NCI-H524 (cell line): ENCODE results near the gene AHRR.
A peak's percentile ranks its signal among the peaks of the same experiment; 100 is the strongest.
"Not testable (repeated sequence)": the region's sequence is repeated elsewhere in the genome, so short reads cannot be mapped to it uniquely, and the experiment has no call there.

ENCODE experiments used
- DNase-seq, 2 experiments: peaks; one replicate each; lab custom pipeline; 2025; lab: John Stamatoyannopoulos, UW

Gene AHRR

DNA sequence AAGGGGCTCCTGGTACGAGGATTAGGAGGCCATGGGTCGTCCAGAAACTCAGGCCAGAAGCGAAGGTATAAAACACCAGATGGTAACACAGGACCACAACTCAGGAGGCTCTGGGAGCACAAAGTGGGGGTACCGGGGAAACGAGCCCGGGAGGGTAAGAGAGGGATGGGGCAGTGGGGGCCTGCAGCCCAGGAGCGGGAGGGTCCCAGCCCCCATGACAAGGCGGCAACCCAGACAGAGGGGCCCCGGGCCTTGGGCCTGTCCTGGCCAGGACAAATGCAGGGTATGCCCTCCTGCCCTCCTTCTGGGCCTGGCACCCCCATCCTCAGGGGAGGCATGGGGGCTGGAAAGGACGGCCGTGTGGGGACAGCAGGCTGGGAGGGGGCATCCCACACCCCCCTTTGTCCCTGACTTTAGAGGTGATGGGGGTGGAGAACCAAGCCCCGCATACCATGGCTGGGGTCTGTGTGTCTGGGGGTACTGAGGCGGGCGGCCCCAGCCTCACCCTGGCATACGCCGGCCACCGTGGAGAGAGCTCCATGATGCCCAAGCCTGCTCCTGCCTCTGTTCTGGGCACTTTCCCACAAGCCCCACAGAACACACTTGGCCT lies 74.5 kb downstream of the AHRR start:
- no peak for DNase-seq

GRCh38 chr5:396531-396961 lies 75.0 kb downstream of the AHRR start:
- no peak for DNase-seq

GRCh38 chr5:398141-398474 lies 76.6 kb downstream of the AHRR start:
- not testable (repeated sequence) for DNase-seq

DNA sequence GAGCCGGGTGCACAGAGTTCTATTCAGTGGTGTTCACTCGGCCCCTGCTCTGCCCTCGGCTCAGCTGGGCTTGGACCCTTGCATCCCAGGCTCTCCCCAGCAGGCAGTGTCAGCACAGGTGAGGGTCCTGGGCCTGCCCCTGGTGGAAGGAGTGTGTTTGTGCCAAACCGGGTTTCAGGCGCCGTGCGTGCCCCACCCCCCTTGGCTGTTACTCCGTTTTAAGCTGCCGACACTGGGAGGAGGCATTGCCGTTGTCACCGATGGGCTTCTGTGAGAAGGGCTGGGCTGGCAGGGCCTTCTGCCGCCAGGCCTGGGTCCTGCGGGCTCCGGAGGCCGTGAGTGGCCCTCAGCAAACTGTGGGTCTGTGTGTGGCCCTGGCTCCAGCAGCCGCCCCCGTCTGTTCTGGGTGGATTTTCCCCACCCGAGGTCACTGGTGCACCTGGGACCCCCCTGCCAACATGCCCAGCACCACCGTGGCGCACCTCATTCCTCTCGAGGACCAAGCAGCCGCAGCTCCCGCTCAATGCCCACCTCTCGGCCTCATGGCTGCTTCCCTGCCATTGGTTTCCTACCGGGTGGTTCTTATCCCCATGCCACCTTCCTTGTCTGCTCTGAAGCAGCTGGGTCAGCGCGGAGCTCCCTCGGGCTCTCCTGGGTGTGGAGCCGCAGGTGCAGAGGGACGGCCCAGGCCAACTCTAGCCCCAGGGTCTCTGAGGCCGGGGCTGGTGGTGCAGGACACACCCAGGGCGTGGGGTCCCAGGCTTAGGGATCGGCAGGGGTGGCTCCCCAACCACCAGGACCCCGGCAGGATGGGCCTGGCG lies 77.2 kb downstream of the AHRR start:
- no peak for DNase-seq

DNA sequence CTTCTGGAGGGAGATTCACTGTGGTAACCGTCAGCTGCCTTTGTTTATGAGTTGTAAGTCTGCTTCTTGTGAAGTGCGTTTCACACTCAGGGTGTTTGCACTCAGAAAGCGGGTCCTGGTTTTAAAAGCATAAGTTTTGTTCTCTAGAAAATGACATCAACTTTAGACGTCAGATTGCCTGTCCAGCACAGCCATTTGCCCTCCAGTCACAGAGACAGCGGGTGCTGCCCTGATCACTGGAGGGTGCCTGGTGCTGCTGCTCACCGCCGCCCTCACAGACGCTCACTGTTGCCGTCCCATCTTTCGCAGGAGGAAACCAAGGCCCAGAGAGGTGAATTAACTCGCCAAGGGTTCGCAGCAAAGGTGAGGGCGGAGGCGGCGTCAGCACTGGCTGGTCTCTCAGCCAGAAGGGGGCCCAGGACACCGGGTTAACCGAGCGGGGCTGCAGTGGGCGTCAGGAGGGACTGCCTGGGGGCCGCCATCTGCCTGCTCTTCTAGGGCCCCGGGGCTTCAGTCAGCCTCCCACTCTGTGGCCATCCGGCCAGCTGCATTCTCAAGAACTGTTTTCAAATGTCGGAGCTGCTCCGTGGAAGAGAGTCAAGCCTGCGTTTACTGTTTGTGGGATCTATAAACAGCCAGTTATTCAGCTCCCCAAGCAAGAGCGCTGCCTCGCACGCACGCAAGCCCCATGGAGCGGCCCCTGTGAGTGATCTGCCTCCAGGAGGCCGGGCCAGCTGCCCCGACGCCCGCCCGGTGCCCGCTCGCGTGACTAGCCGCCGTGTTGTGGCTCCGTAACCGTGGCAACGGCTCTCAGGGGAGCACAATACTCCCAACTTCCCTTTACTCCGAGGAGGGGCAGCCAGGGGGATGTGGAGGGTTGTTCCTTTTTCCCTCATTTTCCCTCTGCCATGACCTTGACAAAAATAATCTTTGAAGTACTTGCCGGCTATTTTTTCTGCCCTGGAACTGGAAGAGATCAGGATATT lies 78.1 kb downstream of the AHRR start:
- DNase-seq = peak; percentile 95 to 96

DNA sequence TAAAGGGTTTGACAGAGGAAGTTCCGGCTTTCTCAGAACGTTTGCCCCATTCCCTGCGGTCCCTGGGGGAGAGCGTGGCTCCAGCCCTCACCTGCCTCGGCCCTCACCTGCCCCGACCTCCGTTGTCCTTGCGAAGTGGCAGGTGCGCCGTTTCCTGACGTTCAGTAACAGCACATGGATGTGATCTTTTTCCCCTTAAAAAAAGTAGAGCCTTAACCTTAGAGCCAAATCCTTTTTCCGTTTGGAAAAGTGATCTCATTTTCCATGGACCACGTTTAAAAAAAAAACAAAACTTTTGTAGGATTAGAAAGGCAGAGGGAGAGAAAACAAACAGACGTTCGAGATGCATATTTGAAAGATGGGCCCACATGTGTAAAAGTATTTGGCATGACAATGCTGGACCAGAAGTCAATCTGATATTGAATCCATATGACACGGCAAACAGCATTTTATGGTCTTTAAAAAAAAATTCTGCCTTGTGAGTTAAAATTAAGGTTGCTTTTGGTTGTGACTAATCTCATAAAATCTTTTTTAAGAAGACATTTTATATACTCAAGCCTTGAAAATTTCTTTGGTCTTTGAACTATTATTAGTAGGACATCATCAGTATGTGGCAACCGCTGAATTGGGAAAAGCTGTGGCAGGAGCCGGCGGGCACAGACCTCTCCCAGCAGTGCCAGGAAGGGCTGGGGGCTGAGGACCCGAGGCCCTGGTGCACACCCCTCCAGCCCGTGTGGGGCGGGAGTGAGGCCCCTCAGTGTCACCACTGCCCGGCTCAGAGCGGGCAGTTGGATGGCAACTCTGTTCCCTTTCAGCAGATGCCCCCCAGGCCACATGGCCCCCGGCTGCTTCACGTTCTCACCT lies 79.0 kb downstream of the AHRR start:
- DNase-seq = no peak

DNA sequence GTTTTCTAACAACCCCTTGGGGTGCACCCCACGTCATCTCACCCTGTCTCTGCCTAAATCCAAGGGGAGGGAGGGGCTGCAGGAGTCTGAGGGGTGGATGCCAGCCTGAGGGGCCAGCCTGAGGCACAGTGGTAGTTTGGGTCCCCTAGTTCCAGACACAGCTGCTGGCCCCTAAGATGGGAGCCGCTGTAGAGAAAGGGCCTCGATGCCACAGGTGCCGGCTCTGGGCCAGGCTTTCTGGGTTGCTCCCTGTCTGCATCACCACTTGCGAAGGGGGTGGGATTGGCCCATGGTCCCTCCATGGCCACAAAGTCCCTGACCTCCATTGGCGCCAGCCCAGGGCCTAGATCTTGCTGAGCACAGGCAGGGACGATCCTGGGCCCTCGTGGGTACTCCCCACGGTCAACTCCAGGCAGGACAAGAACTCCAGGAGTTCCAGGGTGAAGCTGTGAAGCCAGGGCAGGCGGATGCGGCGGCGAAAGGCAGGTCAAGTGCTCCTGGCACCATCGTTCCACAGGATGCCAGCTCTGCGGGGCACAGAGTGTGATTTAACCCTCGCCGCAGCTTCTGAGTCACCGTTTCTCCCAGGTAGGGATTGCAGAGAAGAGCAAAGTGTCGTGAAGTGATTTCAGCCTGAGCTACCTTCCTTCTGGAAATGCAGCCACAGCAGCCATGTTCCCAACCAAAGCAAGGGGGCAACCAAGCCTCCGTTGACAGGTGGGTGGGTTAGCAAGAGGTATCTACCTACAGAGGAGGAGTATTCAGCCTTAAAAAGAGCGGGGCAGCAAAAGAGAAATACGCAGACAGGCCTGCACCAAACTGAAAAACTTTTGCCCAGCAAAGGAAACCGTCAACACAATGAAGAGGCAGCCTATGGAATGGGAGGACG lies 79.9 kb downstream of the AHRR start:
- DNase-seq = no peak

GRCh38 chr5:402219-402614 lies 80.7 kb downstream of the AHRR start:
- not testable (repeated sequence) for DNase-seq

DNA sequence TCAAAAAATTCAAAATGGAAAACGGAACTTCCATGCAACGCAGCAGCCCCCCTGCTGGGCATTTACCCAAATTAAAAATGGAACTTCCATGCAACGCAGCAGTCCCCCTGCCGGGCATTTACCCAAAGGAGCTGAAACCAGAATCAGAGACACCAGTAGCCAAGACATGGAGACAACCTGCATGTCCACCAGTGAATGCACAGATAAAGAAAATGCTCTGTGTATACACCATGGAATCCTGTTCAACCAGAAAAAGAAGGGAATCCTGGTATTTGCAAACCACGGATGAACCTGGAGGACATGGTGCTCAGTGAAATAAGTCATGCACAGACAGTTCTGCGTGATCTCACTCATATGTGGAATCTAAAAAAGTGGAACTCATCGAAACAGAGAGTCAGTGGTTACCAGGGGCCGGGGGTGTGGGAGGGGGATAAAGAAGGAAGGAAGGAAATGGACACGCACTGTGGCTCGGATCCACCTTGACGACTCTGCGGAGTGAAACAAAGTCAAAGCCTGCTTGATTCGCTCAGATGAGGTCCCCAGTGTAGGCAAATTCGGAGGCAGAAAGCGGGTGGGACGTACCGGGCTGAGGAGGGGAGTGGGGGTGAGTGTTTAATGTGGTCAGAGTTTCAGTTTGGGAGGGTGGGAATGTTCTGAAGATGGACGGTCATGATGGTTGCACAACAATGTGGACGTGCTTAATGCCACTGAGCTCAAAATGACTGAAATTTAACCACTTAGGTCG lies 81.3 kb downstream of the AHRR start:
- no peak for DNase-seq

DNA sequence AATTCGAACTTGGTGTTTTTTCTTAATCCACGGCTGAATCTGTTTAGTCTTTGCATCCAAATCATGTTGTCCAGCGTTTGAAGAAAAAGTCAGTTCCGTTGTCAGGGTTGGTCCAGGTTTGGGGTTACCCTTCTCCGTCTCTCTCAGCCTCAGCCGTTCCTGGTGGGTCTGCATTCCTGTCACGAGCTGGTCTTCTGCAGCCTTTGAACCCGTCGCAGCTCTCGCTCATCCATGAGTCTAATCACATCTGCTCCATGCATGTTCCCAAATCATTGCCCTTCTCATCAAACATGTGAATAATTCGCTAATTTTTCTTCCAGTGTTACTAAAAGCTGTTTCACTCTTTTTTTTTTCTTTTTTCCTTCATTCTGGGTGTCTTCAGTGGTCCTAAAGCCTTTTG lies 82.5 kb downstream of the AHRR start:
- DNase-seq = no peak

- DNase-seq = no peak
Measured at GRCh38 chr5:404666-405241, 83.2 kb downstream of the AHRR start.

DNA sequence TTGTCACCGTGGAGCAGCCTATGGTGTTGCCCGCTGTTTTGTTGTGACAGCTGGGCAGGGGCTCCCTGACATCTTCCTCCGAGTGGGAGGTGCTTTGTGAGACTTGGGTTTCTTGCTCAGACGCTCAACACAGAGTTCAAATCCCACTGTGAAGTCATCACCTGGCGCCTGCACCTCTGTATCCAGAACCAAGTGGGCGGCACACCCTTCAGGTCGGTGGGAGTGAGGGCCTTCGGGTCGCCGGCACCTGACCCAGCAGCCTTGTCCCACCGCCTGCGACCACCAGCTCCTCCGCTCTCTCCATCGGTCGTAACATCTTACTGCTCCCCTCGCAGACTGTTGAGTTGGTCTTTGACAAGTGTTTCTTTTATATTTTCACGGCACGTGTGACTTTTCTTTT lies 83.9 kb downstream of the AHRR start:
- no peak for DNase-seq

GRCh38 chr5:406041-406440 lies 84.5 kb downstream of the AHRR start:
- DNase-seq = no peak

DNA sequence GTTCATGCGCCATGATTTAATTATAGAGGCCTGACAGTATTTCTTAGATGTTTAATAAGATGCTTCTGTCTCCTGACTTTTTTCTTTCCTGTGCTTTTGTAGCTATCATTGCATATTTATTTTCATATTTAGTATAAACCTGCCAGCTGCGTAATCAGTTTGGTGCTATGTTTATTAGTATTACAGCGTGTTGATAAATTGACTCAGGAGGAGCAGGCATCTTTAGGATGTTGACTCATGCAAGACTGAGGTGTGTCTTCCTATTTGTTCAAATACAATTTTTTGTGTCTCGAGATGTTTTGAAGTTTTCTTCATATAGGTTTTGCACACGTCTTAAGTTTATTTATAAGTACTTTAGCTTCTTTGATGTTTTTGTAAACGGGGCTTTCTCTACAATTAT lies 85.5 kb downstream of the AHRR start:
- DNase-seq = no peak

- no peak for DNase-seq
Measured at GRCh38 chr5:407801-408268, 86.3 kb downstream of the AHRR start.

DNA sequence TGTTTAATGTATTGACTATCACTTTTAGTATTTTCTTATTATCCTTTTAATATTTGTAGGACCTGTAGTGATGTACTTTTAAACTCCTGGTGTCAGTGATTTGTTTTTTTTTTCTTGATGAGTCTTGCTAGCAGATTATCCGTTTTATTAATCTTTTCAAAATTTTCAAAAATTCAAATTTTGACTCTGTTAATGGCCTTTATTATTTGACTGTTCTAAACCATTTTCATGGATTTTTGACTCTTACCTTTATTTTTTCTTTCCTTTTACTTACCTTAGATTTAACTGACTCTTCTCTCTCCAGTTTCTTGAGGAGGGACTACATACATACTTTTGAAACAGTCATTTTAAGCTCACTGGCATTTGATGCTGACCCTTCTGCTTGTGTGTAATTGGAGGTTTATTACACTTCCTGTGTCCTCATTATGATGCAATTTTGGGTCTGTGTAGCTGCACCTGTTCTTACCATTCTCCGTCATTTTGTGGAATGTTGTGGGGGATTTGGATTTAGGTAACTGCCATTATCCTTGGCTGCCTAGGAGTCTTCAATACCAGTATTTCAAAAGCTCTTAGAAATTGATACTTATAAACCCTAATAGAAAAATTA lies 89.5 kb downstream of the AHRR start:
- DNase-seq = no peak

- DNase-seq = no peak
Measured at GRCh38 chr5:411728-412127, 90.2 kb downstream of the AHRR start.

DNA sequence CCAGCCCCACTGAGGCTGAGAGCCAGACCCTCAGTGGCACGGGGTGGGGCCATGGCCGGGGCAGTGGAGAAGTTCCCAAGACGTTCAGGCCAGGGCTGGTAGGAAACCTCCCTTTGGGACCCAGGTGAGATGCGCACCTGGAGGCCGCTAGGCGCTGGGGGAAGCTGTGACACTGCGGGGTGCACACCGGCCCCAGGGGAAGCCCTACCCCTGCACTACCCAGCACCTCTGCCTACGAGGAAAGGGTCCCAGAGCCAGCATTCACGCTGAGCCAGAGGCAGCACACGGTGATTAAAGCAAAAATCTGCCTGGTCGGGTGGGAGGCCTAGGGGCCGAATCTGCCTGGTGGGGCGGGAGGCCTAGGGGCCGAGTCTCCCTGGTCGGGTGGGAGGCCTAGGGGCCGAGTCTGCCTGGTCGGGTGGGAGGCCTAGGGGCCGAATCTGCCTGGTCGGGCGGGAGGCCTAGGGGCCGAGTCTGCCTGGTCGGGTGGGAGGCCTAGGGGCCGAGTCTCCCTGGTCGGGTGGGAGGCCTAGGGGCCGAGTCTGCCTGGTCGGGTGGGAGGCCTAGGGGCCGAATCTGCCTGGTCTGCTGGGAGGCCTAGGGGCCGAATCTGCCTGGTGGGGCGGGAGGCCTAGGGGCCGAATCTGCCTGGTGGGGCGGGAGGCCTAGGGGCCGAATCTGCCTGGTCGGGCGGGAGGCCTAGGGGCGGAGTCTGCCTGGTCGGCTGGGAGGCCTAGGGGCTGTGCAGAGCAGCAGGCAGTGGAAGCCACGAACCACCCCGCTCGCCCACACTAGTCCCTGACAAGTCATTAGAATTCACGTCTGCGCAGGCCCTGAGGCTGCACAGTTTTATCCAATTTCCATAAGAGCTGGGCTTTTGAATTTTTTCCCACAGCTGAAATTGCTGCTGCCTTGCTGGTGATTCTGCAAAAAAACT lies 93.7 kb downstream of the AHRR start:
- not testable (repeated sequence) for DNase-seq
